Neural cell (in vitro differentiated cells): Measurements from ENCODE around the gene HEXD. TPM values are rescaled to one million over a fixed set of nuclear protein-coding genes. Genes with fewer than 3 reads are reported as not detected.

Experiments used
- H2AFZ ChIP-seq: fragments of 200-600, 300-800 bp; sonication (generic), shearing (Covaris generic); 2 replicates; pipeline ENCODE4 v1.6.0; 2014; ENCODE audit warnings: low read depth, mild to moderate bottlenecking, antibody characterized with exemption, low read length, moderate library complexity
- H3F3A ChIP-seq: fragments of 200-600 bp; shearing (Covaris generic); 2 replicates; pipeline ENCODE4 v1.6.1; 2016; ENCODE audit warnings: mild to moderate bottlenecking, moderate library complexity, mixed read lengths, antibody characterized with exemption, low read length; ENCODE audit not compliant: insufficient read depth, poor library complexity, severe bottlenecking
- H3K27ac ChIP-seq: fragments of 200-600, 300-800 bp; sonication (generic), shearing (Covaris generic); 2 replicates; pipeline ENCODE4 v1.5.1; 2014; ENCODE audit warnings: mild to moderate bottlenecking, low read length, moderate library complexity
- H3K27me3 ChIP-seq: fragments of 300-800, 200-600 bp; sonication (generic), shearing (Covaris generic); 2 replicates; pipeline ENCODE4 v1.6.0; 2014; ENCODE audit warnings: mild to moderate bottlenecking, low read depth, low read length, moderate library complexity; ENCODE audit not compliant: insufficient read depth
- H3K36me3 ChIP-seq: fragments of 300-800, 200-600 bp; sonication (generic), shearing (Covaris generic); 2 replicates; pipeline ENCODE4 v1.5.1; 2014; ENCODE audit warnings: mild to moderate bottlenecking, antibody characterized with exemption, low read length, moderate library complexity; ENCODE audit not compliant: insufficient read depth
- H3K4me2 ChIP-seq: fragments of 300-800, 200-600 bp; sonication (generic), shearing (Covaris generic); 2 replicates; pipeline ENCODE4 v1.6.0; 2014; ENCODE audit warnings: mild to moderate bottlenecking, low read length
- H3K4me3 ChIP-seq: fragments of 300-800, 200-600 bp; sonication (generic), shearing (Covaris generic); 2 replicates; pipeline ENCODE4 v1.5.1; 2014; ENCODE audit warnings: mild to moderate bottlenecking, low read length, moderate library complexity
- H3K79me2 ChIP-seq: fragments of 200-600 bp; shearing (Covaris generic); replicated peaks from 2 replicates; pipeline ENCODE4 v1.6.0; 2014; ENCODE audit warnings: mild to moderate bottlenecking, low read length, moderate library complexity; ENCODE audit not compliant: insufficient read depth
- H3K9ac ChIP-seq: fragments of 300-800, 200-600 bp; sonication (generic), shearing (Covaris generic); 2 replicates; pipeline ENCODE4 v1.6.1; 2016; ENCODE audit warnings: mild to moderate bottlenecking, low read length, mixed read lengths
- H3K9me2 ChIP-seq: fragments of 200-600 bp; shearing (Covaris generic); 2 replicates; pipeline ENCODE4 v1.6.1; 2016; ENCODE audit warnings: mild to moderate bottlenecking, low read length, mixed read lengths; ENCODE audit not compliant: insufficient read depth
- H3K9me3 ChIP-seq: fragments of 200-600, 300-800 bp; sonication (generic), shearing (Covaris generic); 2 replicates; pipeline ENCODE4 v1.6.1; 2016; ENCODE audit warnings: mild to moderate bottlenecking, mixed run types, low read length, moderate library complexity, mixed read lengths
- H4K20me1 ChIP-seq: fragments of 200-600 bp; shearing (Covaris generic); 2 replicates; pipeline ENCODE4 v1.6.1; 2016; ENCODE audit warnings: mild to moderate bottlenecking, mixed run types; ENCODE audit not compliant: insufficient read depth
- EP300 ChIP-seq: fragments of 450-650 bp; conservative IDR thresholded peaks from 2 replicates; pipeline ENCODE4 v1.6.1; 2014; ENCODE audit warnings: antibody characterized with exemption, mild to moderate bottlenecking, moderate library complexity; ENCODE audit not compliant: poor library complexity, severe bottlenecking
- EZH2 ChIP-seq: fragments of 200-600, 300-800 bp; shearing (Covaris generic), sonication (generic); IDR thresholded peaks from 2 replicates; pipeline ENCODE4 v1.6.1; 2014; ENCODE audit warnings: antibody characterized with exemption, low read length, borderline replicate concordance, mild to moderate bottlenecking; ENCODE audit not compliant: insufficient read depth, poor library complexity, severe bottlenecking
- MXI1 ChIP-seq: fragments of 450-650 bp; conservative IDR thresholded peaks from 2 replicates; pipeline ENCODE4 v1.6.1; 2014; ENCODE audit warnings: antibody characterized with exemption, mild to moderate bottlenecking; ENCODE audit not compliant: poor library complexity, severe bottlenecking
- POLR2AphosphoS5 ChIP-seq: IDR thresholded peaks from 2 replicates; pipeline ENCODE4 v1.6.1; 2012
- RAD21 ChIP-seq: fragments of 450-650 bp; conservative IDR thresholded peaks from 2 replicates; pipeline ENCODE4 v1.6.1; 2014; ENCODE audit warnings: antibody characterized with exemption, mild to moderate bottlenecking, moderate library complexity
- SMC3 ChIP-seq: fragments of 450-650 bp; conservative IDR thresholded peaks from 2 replicates; pipeline ENCODE4 v1.6.1; 2014; ENCODE audit warnings: antibody characterized with exemption, mild to moderate bottlenecking, moderate library complexity; ENCODE audit not compliant: poor library complexity
- TAF1 ChIP-seq: IDR thresholded peaks from 2 replicates; pipeline ENCODE4 v1.6.1; 2012; ENCODE audit warnings: low read depth
- polyA plus RNA-seq: library from polyadenylated mRNA; depleted of rRNA; stranded (reverse); fragments of >200 nt; gene quantifications from 2 replicates; pipeline ENCODE4 v1.2.3, GENCODE V29; 2014
- TF ChIP-seq, protein P1 (sequence below): IDR thresholded peaks from 2 replicates; pipeline ENCODE4 v1.6.1; 2012; ENCODE audit warnings: borderline replicate concordance
- TF ChIP-seq, protein P2 (sequence below): fragments of 450-650 bp; IDR thresholded peaks from 2 replicates; pipeline ENCODE4 v1.5.1; 2014; ENCODE audit warnings: antibody characterized with exemption, mild to moderate bottlenecking, moderate library complexity; ENCODE audit not compliant: poor library complexity, severe bottlenecking

HEXD gene
- polyA plus RNA-seq, 1 donor from 2014 or later = 72.8 TPM

DNA sequence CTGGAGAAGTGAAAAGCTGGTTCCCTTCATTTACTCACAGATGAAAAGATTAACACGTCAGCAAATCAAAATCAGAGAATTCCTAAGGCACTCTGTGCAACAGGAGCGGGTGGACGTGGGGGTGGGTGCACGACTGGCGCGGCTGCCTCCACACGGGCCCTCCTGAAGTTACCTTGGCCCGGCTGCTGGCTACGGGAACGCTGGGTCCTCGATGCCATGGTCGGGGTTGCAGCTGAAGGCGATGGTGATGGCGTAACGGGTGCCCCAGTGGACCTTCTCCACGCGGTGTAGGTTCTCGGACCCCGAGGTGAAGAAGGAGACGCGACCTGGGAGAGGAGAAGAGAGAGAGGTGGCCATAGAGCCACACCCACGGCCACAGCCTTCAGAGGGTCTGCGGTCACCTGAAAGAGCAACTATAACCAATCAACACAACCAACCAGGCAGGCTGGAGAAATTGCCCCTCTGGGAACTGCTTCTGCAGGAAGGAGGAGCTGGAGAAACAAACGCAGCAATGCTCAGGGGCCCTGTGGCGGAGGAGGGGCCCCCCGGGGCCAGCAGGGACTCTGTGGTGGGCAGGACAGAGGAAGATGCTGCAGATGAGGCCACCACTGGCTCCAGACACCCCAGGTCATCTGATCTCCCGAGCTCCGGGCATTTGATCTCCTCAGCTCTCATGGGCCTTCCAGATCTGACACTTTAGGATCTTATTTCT lies 25.8 kb upstream of the HEXD start:
- Histone ChIP-seq H3F3A (no peaks in the 10 kb centered on the region), H3K9me3 (no peaks in the 10 kb centered on the region), H4K20me1 (no peaks in the 10 kb centered on the region), H3K9ac (no peak overlapping the region), H3K36me3 (no peaks in the 10 kb centered on the region), H3K4me3 (no peak overlapping the region), H2AFZ (no peak overlapping the region), H3K9me2 (no peaks in the 10 kb centered on the region), H3K27ac (no peak overlapping the region), H3K4me2 (no peak overlapping the region), H3K27me3 (no peaks in the 10 kb centered on the region), H3K79me2 (no peaks in the 10 kb centered on the region)
- TF ChIP-seq MXI1 (no peak), SMC3 (no peak), EP300 (no peak), EZH2 (no peak), RAD21 (no peak), TAF1 (no peak), POLR2AphosphoS5 (no peak)
- TF ChIP-seq, protein P1, sequence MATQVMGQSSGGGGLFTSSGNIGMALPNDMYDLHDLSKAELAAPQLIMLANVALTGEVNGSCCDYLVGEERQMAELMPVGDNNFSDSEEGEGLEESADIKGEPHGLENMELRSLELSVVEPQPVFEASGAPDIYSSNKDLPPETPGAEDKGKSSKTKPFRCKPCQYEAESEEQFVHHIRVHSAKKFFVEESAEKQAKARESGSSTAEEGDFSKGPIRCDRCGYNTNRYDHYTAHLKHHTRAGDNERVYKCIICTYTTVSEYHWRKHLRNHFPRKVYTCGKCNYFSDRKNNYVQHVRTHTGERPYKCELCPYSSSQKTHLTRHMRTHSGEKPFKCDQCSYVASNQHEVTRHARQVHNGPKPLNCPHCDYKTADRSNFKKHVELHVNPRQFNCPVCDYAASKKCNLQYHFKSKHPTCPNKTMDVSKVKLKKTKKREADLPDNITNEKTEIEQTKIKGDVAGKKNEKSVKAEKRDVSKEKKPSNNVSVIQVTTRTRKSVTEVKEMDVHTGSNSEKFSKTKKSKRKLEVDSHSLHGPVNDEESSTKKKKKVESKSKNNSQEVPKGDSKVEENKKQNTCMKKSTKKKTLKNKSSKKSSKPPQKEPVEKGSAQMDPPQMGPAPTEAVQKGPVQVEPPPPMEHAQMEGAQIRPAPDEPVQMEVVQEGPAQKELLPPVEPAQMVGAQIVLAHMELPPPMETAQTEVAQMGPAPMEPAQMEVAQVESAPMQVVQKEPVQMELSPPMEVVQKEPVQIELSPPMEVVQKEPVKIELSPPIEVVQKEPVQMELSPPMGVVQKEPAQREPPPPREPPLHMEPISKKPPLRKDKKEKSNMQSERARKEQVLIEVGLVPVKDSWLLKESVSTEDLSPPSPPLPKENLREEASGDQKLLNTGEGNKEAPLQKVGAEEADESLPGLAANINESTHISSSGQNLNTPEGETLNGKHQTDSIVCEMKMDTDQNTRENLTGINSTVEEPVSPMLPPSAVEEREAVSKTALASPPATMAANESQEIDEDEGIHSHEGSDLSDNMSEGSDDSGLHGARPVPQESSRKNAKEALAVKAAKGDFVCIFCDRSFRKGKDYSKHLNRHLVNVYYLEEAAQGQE = no peak
- TF ChIP-seq, protein P2, sequence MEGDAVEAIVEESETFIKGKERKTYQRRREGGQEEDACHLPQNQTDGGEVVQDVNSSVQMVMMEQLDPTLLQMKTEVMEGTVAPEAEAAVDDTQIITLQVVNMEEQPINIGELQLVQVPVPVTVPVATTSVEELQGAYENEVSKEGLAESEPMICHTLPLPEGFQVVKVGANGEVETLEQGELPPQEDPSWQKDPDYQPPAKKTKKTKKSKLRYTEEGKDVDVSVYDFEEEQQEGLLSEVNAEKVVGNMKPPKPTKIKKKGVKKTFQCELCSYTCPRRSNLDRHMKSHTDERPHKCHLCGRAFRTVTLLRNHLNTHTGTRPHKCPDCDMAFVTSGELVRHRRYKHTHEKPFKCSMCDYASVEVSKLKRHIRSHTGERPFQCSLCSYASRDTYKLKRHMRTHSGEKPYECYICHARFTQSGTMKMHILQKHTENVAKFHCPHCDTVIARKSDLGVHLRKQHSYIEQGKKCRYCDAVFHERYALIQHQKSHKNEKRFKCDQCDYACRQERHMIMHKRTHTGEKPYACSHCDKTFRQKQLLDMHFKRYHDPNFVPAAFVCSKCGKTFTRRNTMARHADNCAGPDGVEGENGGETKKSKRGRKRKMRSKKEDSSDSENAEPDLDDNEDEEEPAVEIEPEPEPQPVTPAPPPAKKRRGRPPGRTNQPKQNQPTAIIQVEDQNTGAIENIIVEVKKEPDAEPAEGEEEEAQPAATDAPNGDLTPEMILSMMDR = no peak

DNA sequence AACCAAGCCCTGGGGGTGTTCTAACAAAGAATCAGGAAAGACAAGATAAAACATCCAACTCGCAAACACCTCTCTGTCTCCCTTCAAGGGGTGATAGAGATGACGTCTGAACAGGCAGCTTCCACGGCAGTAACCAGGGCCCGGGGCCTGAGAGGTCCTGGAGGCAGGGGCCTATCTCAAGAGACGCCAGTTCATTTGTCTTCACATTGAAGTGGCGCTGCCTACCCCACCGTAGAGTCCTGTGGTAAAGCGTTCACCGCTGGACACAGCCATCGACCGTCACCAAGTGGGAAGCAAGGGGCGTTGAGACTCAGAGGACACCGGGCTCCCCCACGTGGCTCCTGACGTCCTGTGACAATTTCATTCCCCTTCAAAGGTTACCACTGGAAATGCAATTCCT lies 25.2 kb upstream of the HEXD start:
- H3K79me2 ChIP-seq = no peaks in the 10 kb centered on the region
- H3K9me3 ChIP-seq = no peaks in the 10 kb centered on the region
- H3K36me3 ChIP-seq = no peaks in the 10 kb centered on the region
- no peak overlapping the region for H3K4me3 ChIP-seq
- TF ChIP-seq EZH2 (no peak), SMC3 (no peak), MXI1 (no peak), POLR2AphosphoS5 (no peak), EP300 (no peak), TAF1 (no peak), RAD21 (no peak)
- TF ChIP-seq, protein P2 = no peak
- TF ChIP-seq, protein P1 = no peak
- no peak overlapping the region for H3K9ac ChIP-seq
- H3F3A ChIP-seq = no peaks in the 10 kb centered on the region
- no peak overlapping the region for H3K27ac ChIP-seq
- no peaks in the 10 kb centered on the region for H4K20me1 ChIP-seq
- no peaks in the 10 kb centered on the region for H3K9me2 ChIP-seq
- H3K27me3 ChIP-seq = no peaks in the 10 kb centered on the region
- H3K4me2 ChIP-seq = no peak overlapping the region
- H2AFZ ChIP-seq = no peak overlapping the region
